ENCODE measurements around the gene MOXD1. TPM values are rescaled to one million over a fixed set of nuclear protein-coding genes. Genes with fewer than 3 reads are reported as not detected.

The MOXD1 gene
- total and polyA plus RNA-seq, 2 experiments from 2014 or later = 9.0 to 16.8 TPM

- H3K4me2 ChIP-seq = no peak overlapping the region
- H4K20me1 ChIP-seq (ENCODE audit: insufficient read depth, poor library complexity, severe bottlenecking) = no peaks in the 10 kb centered on the region
- H3K79me2 ChIP-seq = no peaks in the 10 kb centered on the region
- no peaks in the 10 kb centered on the region for H3K27me3 ChIP-seq
- no peaks in the 10 kb centered on the region for H3K36me3 ChIP-seq (replicated peaks; ENCODE audit: insufficient read depth, low read depth)
- TF ChIP-seq EZH2 (IDR thresholded peaks at IDR 0.05; ENCODE audit: borderline replicate concordance) (no peak), EZH2phosphoT487 (IDR thresholded peaks at IDR 0.05; ENCODE audit: low read depth, severe bottlenecking, unreplicated experiment) (no peak), CTCF (IDR thresholded peaks at IDR 0.05; ENCODE audit: poor library complexity) (no peak)
- no peak for DNase-seq (ENCODE audit: low spot score)
- no peaks in the 10 kb centered on the region for H3K9me3 ChIP-seq (ENCODE audit: low read depth)
- no peak overlapping the region for H3K27ac ChIP-seq
- no peaks in the 10 kb centered on the region for H3K4me1 ChIP-seq (ENCODE audit: insufficient read depth)
- 58% methylated on average over 5 of the region's 5 CpGs for WGBS (ENCODE audit: low lambda C conversion rate, missing lambda C conversion rate)
- H3K9me2 ChIP-seq (replicated peaks; ENCODE audit: insufficient read depth) = no peaks in the 10 kb centered on the region
- no peak overlapping the region for H2AFZ ChIP-seq
- no peak overlapping the region for H3K4me3 ChIP-seq
Measured at GRCh38 chr6:132364306-132365074, 36.8 kb downstream of the MOXD1 start.

- 51% methylated on average over 6 of the region's 6 CpGs for WGBS (ENCODE audit: low lambda C conversion rate, missing lambda C conversion rate)
- H4K20me1 ChIP-seq (ENCODE audit: insufficient read depth, poor library complexity, severe bottlenecking) = no peaks in the 10 kb centered on the region
- TF ChIP-seq EZH2phosphoT487 (IDR thresholded peaks at IDR 0.05; ENCODE audit: low read depth, severe bottlenecking, unreplicated experiment) = no peak
- no peak for TF ChIP-seq EZH2 (IDR thresholded peaks at IDR 0.05; ENCODE audit: borderline replicate concordance)
- TF ChIP-seq CTCF (IDR thresholded peaks at IDR 0.05; ENCODE audit: poor library complexity) = no peak
- H3K4me1 ChIP-seq (ENCODE audit: insufficient read depth) = no peaks in the 10 kb centered on the region
- no peak overlapping the region for H3K4me2 ChIP-seq
- no peak overlapping the region for H2AFZ ChIP-seq
- DNase-seq (ENCODE audit: low spot score) = peak; percentile 14
- H3K27ac ChIP-seq = no peak overlapping the region
- H3K9me3 ChIP-seq (ENCODE audit: low read depth) = no peaks in the 10 kb centered on the region
- H3K36me3 ChIP-seq (replicated peaks; ENCODE audit: insufficient read depth, low read depth) = no peaks in the 10 kb centered on the region
- H3K79me2 ChIP-seq = no peaks in the 10 kb centered on the region
- no peaks in the 10 kb centered on the region for H3K9me2 ChIP-seq (replicated peaks; ENCODE audit: insufficient read depth)
- H3K27me3 ChIP-seq = no peaks in the 10 kb centered on the region
- H3K4me3 ChIP-seq = no peak overlapping the region
Measured at GRCh38 chr6:132362442-132363185, 38.7 kb downstream of the MOXD1 start.

- H3K9me2 ChIP-seq (replicated peaks; ENCODE audit: insufficient read depth) = no peaks in the 10 kb centered on the region
- H3K36me3 ChIP-seq (replicated peaks; ENCODE audit: insufficient read depth, low read depth) = no peaks in the 10 kb centered on the region
Measured at GRCh38 chr6:132361101-132361500, 40.2 kb downstream of the MOXD1 start.

More at GRCh38 chr6:132361101-132361500, 40.2 kb downstream of the MOXD1 start:
- no peak for DNase-seq (ENCODE audit: low spot score)
- Histone ChIP-seq H3K4me2 (no peak overlapping the region), H2AFZ (no peak overlapping the region), H3K4me3 (no peak overlapping the region), H4K20me1 (ENCODE audit: insufficient read depth, poor library complexity, severe bottlenecking) (no peaks in the 10 kb centered on the region), H3K79me2 (no peaks in the 10 kb centered on the region), H3K27ac (no peak overlapping the region), H3K27me3 (no peaks in the 10 kb centered on the region), H3K9me3 (ENCODE audit: low read depth) (no peaks in the 10 kb centered on the region), H3K4me1 (ENCODE audit: insufficient read depth) (no peaks in the 10 kb centered on the region)
- TF ChIP-seq EZH2phosphoT487 (IDR thresholded peaks at IDR 0.05; ENCODE audit: low read depth, severe bottlenecking, unreplicated experiment) (no peak), EZH2 (IDR thresholded peaks at IDR 0.05; ENCODE audit: borderline replicate concordance) (no peak), CTCF (IDR thresholded peaks at IDR 0.05; ENCODE audit: poor library complexity) (no peak)
- 65% methylated on average over 1 of the region's 1 CpG for WGBS (ENCODE audit: low lambda C conversion rate, missing lambda C conversion rate)

All from hepatocyte (in vitro differentiated cells).